Measurements from ENCODE around the gene UBTD2.

The UBTD2 gene

DNA sequence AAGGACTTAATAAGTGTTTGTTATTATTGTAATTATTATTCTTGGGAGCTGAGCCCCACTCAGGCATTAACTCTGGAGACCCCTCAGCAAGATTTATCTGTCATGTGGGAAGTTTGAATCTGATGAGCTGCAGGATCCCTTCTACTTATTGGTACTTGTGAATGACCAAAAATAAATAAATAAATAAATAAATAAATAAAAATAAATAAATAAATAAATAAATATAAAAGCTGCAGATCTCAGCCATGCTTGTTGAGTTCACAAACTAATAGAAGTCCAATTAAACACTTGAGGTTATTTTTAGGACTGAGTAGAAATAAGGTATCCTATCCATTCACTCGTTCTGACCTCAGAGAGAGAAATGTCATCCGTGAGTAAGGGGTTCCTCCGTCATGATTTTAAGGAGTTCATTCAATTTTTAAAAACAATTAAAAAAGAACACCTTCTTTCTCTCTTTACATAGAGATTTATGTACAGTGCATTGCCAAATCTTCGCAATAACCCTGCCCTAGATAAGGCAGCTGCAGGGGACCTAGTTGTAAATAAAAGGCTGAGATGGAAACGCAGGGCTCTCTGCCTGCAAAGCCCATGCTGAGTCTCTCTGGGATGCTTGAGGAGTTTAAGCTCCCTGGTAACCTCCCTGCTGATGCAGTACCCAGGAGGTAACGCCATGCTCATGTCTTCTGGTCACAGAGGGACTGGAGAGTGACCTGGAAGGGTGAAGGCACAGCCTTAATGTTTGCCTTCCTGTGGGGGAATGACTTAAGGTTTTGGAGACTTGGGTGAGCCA lies 88.4 kb downstream of the UBTD2 start:
- no peak for DNase-seq (ENCODE audit: low spot score)

DNA sequence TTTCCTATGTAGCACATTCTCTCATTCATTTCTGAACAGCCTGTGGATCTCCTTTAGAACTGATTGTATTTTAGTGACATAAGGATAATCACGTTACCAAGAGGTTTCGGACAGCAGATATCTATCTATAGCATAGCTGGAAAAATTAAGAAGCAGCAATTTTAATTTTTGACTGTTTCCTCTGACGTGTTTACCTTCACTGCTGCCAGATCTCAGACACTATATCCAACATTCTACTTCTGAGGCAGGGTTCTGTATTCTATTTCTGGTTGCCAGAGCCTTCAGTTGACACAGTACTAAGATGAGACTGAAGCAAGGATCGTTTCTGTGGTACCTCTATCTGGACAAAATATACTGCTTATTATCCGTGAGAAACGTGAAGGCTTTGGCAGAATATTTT lies 89.7 kb downstream of the UBTD2 start, which contains the start of gene EFCAB9:
Gene EFCAB9, plus strand, starts transcription at position 301 of the 400 bp plus-strand sequence. Its CDS starts 1 bp downstream, at position 302.
- no peak for DNase-seq (ENCODE audit: low spot score)

DNA sequence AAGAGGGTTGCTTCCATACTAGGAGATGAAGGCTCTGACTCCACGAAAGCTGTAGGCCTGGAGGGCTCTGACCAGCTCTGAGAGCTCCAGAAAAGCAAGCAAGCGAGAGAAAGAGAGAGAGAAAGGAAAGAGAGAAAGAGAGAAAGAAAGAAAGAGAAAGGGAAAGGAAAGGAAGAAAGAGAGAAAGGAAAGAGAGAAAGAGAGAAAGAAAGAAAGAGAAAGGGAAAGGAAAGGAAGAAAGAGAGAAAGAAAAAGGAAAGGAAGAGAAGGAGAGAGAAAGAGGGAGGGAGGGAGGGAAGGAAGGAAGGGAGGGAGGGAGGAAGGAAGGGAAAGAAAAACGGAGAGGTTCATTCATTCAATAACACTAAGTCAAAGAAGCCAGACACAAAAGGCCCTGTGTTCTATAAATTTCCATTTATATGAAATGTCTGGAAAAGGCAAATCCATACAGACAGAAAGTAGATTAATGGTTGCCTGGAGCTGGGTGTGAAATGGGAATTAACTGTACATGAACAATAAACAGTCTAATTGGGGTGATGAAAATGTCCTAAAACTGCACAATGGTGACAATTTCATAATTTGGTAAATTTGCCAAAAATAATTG lies 93.8 kb downstream of the UBTD2 start:
- no peak for DNase-seq (ENCODE audit: low spot score)

DNA sequence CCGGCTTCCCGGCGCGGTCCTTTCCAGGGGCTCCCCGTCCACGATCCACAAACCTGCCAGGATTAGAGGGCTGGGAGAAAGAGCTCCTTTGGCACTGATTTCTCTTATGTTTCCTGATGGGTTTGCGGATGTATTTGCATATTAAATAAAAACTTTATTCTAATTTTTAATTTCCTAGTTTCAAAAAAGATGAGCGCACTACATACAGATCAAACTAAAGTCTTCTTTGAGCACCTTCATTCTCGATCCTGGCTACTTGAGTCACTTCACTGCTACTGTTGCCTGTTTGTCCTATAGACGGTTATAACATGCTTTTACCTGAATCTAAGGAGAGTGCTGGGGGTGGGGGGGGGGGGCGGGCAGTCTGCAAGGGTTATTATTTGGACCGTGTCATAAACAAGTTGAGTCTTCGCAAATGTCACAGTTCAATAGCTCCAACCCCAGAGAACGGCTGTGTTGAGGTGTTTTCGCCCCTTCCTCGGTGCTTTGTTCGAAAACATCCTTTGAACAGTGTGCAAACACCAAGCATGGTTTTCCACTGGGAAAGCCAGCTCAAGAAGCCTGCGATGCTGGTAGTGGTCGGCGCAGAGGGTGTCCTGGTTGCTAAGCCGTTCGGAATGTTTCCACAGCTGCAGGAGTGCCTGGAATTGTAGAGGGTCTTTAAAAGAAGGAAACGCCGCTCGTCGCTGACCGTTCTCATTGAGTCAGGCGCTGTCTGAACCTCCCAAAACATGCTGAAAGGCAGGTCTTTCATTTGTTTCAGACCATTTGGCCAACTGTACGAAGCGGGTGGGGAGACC lies 94.5 kb downstream of the UBTD2 start:
- no peak for DNase-seq (ENCODE audit: low spot score)

DNA sequence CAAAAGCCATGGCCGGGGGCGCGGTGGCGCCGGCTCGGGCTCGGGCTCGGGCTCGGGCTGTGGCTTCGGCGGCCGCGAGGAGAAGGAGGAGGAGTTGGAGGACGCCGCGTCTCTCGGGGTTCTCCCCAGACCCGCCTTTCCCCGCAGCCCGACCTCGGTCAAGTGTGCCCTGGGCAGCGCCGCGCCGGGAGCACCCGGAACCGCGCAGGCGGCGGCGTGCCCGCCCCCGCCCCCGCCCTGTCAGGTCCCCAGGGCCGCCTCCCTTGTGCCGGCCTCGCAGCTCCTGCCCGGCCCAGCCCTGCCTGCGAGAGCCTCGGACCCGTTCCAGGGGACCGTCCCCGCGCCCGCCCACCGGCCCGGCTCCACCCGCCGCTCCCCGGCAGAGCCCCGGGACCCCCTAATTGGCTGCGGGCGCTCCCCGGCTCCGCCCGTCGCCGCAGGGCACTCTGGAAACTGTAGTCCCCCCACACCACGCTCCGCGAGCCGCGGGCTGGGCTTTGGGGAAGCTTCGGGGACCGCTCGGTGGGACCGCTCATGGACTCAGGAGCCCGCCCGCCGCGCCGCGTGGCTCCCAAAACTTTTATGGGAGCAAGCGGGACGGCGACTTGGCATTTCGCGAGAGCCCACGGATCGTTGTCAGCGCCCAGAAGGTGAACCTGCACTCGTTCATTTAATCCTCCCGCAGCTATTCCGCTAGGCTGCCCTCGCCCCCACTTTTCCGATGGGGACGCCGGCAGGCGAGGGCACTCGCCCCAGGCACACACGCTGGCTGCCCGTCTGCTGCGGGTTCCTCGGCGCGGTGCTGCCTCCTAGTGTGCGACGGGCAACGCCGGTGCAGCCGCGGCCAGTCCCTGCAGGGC lies 95.3 kb downstream of the UBTD2 start, which contains the start of gene STK10:
Gene STK10, minus strand, starts transcription at position 192 of the 860 bp plus-strand sequence. Its CDS starts 182 bp downstream, at position 10.
- peak; percentile 90 for DNase-seq (ENCODE audit: low spot score)

DNA sequence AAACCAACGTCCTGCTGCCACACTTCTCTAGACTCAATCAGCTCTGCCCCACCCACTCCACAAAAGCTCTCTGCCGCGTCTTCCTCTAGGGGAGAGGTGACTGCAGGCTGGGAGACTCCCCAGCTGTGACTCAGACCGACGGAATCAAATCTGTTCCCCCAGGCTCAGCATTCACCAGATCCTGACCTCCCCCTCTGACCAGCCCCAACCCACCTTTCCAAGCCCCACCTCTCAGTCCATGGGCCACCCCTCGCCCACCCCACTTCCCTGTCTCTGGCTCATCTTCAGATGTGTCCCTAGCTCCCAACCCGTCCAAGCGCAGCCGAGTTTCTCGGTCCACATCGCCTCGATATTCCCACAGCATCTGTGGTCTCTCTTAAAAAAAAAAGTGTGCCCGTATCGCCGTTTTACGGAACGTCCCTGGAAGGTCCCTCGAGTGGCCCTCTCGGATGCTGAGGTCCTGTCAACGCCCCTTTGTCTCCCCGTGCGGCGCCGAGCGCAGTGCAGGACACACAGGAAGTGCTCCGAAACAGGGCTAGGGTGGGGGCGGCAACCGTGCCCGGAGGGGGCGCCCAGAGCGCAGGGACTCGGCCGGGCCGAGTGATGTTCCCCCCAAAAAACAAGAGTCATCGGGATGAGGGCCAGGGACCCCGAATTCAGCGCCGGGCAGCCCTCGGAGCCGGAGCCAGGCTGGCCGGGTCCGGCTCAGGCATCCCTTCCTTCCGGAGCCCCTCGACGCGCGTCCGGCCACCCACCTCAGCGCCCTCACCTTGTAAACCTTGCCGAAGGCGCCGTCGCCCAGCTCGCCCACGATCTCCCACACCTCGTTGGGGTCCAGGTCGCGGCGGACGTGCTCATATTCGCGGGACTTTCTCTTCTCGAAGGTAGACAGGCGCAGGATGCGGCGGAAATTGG lies 96.2 kb downstream of the UBTD2 start:
- DNase-seq (ENCODE audit: low spot score) = peak; percentile 66

DNA sequence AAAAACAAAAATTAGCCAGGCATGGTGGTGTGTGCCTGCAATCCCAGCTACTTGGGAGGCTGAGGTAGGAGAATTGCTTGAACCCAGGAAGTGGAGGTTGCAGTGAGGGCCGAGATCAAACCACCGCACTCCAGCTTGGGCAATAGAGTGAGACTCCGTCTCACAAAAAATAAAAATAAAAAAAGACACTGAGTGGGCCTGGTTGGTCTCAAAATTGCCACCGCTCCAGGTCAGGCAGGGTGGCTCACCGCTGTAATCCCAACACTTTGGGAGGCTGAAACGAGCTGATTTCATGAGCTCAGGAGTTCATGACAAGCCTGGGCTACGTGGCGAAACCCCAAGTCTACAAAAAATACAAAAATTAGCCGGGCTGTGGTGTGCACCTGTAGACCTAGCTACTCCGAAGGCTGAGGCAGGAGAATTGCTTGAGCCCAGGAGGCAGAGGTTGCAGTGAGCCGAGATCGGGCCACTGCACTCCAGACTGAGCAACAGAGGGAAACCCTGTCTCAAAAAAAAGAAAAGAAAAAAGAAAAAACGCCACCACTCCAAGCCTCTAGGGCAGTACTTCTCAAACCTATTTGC lies 97.4 kb downstream of the UBTD2 start:
- DNase-seq (ENCODE audit: low spot score) = no peak

DNA sequence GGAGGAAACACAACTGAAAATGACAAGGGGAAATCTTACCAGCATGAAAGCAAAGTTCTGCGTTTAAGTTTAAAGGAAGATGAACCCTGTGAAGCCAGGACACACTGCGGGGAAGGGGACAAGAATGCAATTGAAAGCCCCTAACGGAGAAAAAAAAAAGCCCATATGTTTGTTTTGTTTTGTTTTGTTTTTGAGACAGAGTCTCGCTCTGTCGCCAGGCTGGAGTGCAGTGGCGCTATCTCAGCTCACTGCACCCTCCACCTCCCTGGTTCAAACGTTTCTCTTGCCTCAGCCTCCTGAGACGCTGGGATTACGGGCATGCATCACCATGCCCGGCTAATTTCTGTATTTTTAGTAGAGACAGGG lies 98.5 kb downstream of the UBTD2 start:
- no peak for DNase-seq (ENCODE audit: low spot score)

DNA sequence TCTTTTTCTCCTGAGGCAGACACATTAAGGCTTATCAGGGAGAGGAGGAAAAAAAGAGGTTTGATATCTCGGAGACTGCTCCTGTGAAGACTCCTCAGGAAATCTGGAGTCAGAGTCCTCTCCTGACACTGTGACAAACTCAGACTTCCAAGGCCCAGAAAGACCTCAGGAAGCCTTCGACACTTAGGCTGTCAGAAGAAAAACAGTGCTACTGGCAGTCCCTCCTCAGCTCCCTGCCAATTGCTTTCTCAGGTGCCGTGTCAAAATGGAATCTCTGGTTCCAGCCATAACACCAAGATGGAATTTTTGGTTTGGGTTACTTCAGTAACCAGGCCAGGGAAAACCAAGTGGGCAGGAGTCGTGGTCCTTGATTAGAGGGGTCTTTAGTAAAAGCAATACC lies 99.7 kb downstream of the UBTD2 start:
- no peak for DNase-seq (ENCODE audit: low spot score)

DNA sequence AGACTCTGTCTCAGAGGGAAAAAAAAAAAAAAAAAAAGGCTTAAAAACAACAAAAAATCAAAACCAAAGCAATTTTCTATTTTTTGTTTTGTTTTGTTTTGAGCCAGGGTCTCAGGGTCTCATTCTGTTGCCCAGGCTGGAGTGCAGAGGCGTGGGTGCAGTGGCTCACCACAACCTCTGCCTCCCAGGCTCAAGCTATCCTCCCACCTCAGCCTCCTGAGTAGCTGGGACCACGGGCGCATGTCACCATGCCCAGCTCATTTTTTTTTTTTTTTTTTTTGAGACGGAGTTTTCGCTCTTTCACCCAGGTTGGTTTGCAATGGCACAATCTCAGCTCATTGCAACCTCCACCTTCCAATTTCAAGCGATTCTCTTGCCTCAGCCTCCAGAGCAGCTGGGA lies 101.3 kb downstream of the UBTD2 start:
- DNase-seq (ENCODE audit: low spot score) = no peak

DNA sequence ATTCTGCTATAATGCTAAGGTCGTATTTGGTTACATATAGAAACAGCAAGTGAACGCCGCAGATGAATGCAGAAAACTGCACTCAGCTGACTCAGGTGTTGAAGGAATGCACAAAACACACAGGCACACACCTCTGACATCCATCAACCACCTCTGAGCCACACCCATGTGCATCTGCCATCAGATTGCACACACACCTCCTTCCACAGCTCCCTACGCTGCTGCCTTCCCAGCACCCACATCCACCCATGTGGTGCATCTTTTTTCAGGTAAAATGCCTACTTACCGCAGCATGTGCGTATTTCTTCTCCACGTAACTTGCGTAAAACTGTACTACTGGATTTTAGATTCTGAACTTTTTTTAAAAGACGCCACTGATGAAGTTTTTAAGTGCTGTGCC lies 102.6 kb downstream of the UBTD2 start:
- peak; percentile 52 for DNase-seq (ENCODE audit: low spot score)

DNA sequence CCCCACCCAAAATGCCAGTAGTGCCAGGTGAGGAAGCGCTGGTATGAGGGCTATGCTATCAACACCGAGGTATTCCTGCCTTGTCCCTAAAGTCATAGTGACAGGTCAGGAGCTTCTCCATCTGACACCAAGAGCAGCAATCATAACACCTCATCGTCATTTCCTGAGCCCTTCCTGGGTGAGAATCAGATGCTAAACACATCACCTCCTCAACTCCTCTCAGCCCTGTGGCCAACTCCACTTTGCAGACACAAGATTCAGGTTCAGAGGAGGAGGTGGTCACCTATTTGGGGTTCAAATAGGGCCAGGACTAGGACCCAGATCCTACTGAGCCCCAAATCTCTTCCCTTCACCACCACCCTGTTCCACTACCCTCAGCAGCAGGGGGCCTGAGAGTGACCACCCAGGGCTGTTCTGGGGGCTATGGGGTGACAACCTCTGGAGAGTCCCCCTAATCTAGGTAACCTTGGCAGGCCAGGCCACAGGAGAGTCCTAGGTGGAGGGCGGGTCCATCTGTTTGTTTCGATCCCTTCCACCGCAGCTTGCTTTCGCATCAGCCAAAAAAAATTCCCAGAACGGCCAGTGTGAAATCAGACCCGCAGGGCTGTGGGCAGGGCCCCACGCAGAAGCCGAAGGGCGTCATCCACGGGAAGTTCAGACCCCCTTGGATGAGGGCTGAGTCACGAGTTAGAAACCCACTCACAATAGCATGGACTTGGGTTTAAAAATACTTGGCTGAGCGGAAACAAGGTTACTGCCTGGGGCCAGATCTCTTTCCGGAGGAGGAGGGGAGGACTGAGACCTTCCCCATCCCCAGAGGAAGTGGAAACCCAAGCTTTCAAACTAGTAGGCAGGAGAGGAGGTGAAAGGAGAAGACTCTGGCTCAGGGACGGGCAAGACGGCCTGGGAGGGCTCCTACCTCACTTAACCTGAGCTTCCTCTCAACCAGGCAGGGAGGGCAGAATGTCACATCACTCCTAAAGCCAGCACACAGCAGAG lies 104.3 kb downstream of the UBTD2 start:
- peak; percentile 68 for DNase-seq (ENCODE audit: low spot score)

DNA sequence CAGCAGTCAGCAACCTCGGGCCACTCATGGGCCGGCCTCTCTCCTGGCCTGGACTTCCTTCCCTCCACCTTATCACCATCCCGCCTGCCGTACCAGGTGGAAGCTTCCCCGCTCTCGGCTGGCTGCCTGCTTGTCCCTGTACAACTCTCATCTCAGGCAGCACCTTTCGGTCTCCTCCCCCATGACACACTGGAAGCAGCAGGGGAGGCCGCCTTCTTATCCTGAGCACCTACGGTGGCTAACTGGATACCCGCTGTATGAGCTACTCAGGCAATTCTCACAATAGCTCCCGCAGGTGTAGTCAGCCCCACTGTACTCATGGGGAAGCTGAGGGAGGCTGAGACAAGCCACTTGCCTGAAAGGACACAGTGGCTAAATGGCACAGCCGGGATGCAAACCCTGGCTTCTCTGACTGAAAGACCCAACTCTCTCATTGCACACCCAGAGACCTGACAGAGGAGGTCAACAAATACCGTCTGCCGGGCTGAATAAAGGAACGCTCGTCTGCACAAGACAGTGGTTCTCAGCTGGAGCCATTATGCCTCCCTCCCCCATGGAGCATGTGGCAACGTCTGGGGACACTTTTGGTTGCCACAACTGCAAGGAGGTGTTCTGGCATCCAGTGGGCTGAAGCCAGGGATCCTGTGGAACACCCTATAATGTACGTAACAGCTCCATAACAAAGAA lies 105.1 kb downstream of the UBTD2 start:
- peak; percentile 37 for DNase-seq (ENCODE audit: low spot score)

DNA sequence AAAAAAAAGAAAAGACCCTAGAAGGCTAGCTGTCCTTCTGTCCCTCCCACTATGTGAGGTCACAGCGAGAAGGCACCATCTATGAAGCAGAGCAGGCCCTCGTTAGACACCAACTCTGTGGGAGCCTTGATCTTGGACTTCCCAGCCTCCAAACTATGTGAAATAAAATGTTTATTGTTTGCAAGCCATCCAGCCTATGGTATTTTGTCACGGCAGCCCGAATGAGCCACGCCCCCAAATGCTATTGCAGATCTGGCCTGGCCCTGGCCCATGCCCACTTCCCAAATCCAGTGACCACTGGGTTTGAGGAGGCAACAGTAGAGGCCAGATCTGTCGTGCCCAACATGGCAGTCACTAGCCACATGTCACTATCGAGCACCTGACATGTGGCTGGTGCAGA lies 106.4 kb downstream of the UBTD2 start:
- no peak for DNase-seq (ENCODE audit: low spot score)

DNA sequence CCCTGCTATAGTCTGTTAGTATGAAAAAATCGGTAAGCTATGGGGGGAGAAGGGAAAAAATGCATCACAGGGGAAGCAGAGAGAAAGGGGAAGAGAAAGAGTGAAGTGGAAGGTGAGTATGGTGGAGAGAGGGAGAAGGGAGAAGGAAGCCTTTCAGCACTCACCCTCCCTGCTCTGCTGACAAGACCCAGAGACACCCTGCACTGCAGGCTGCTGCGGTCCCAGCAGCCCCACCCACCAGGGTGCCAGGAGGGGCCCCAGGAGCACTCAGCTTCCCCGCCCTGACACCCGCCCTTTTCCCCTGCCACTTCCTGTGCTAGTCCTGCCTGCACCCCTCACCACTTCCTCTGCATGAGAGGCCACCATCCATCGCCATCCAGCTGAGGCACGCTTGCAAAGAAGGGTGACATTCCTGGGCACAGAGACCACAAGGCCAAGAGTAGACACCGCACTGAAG lies 108.3 kb downstream of the UBTD2 start:
- peak; percentile 95 for DNase-seq (ENCODE audit: low spot score)

DNA sequence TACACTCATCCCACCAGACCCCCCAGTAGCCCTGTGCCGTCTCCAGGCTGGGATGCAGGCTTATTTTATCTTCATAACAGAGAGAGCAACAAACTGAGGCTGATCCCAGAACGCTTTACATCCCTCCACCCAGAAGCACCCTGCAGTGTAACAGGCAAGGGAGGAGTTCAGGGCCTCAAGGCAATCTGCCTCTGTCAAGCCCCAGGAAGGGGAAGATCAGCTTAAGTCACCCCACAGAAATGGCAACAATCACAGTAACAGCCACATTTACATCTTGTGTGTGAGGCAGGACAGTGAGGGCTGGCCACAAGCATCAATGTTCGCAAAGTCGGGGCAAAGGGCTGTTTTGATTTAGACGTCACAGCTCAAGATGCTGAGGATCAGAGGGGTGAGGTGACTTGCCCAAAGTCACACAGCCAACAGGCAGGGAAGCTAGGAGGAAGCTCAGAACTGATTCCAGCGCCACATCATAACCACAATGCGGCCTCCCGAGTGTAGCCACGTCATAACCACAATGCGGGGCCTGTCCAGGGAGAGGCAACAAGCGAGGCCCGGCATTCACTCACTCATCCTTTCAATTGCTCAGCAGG lies 109.9 kb downstream of the UBTD2 start:
- DNase-seq (ENCODE audit: low spot score) = peak; percentile 55

DNA sequence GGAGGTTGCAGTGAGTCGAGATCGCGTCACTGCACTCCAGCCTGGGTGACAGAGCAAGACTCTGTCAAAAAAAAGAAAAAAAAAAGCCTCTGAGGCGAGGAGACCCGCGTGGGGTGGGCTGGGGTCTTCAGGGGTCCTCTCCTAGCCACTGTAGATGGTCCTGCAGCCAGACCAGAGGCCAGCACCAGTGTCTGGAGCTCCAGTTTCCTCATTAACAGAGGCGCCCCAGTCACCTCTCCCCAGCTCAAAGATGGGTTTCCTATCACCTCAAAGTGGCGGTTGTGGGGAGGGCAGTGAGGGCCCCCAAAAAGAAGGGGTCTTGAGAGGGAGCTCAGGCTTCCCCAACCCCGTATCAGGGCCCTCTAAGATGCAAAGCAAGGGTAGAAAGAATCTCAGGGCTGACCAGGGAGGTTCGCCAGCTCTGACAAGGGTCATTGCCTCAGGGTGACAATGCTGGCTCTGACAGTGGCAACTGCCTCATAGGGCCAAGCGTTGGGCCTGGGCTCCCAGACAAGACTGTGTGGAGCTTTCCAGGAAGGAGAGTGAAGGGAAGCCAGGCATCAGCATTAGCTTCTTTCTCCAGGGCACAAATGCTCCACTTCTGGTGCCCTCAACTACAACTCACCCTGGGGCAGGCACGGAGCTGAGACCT lies 110.5 kb downstream of the UBTD2 start:
- DNase-seq (ENCODE audit: low spot score) = no peak
